ES-I3 (cell line): Measurements from ENCODE around the gene UBE2L3.
"Not testable (repeated sequence)": the region's sequence is repeated elsewhere in the genome, so short reads cannot be mapped to it uniquely, and the experiment has no call there.

ENCODE experiments used
- H3K36me3 ChIP-seq: 2 replicates; pipeline ENCODE4 v1.6.1; 2013; ENCODE audit warnings: mild to moderate bottlenecking, low read length, control low read depth, moderate library complexity; ENCODE audit not compliant: insufficient read depth
- H3K4me1 ChIP-seq: 2 replicates; pipeline ENCODE4 v1.6.1; 2013; ENCODE audit warnings: mild to moderate bottlenecking, control low read depth, low read length; ENCODE audit not compliant: insufficient read depth
- H3K9ac ChIP-seq: 2 replicates; pipeline ENCODE4 v1.6.1; 2013; ENCODE audit warnings: low read depth, mild to moderate bottlenecking, low read length, moderate library complexity
- H3K9me3 ChIP-seq: 2 replicates; pipeline ENCODE4 v1.6.1; 2013; ENCODE audit warnings: mild to moderate bottlenecking, low read length, moderate library complexity; ENCODE audit not compliant: control insufficient read depth, insufficient read depth

The UBE2L3 gene

DNA sequence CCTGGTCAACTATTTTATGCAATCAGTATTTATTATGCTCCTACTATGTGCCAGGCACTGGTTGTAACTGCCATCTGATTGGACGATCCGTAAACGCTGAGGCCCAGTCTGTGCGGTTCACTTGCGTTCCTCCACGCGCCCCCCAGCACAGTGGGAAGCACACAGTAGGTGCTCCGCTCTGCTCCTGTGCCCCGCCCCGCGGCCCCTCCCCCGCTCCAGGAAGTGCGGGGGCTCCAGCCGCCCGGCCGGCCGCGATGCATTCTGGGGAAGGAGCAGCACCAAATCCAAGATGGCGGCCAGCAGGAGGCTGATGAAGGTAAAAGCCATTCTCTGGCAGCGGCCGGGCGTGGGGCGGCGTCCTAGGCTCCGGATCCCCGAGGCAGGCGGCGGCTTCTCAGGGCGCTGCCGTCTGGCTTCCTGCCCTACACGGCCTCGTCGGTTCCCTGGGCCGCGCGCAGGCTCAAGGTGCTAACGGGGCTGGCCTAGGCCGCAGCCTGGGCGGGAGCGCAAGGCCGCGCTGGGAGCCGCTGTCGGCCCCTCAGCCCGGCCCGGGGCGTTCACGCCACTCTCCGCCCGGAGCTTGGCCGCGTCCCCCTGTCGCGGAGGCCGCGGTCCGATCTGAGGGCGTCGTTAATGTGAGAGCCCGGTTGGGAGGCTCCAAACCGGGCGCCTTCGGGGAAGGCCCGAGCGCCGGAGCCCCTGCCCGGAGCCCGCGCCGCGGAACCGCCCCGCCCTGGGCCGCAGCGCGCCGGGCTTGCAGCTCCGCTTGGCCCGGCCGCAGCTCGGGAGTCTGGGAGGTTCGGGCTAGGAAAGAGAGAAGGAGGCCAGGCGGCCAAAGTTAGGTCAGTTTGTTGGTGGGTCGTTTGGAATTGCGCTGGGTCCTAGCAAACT, at the start of gene UBE2L3:
Gene UBE2L3, plus strand, starts transcription at position 259 of the 891 bp plus-strand sequence. Its CDS starts 31 bp downstream, at position 290.
- H3K4me1 ChIP-seq: peaks cover 17% of the 10 kb centered on the region
- H3K9ac ChIP-seq: peak within 1 kb of the TSS; percentile 99
- no peaks in the 10 kb centered on the region for H3K36me3 ChIP-seq
- H3K9me3 ChIP-seq: no peaks in the 10 kb centered on the region

DNA sequence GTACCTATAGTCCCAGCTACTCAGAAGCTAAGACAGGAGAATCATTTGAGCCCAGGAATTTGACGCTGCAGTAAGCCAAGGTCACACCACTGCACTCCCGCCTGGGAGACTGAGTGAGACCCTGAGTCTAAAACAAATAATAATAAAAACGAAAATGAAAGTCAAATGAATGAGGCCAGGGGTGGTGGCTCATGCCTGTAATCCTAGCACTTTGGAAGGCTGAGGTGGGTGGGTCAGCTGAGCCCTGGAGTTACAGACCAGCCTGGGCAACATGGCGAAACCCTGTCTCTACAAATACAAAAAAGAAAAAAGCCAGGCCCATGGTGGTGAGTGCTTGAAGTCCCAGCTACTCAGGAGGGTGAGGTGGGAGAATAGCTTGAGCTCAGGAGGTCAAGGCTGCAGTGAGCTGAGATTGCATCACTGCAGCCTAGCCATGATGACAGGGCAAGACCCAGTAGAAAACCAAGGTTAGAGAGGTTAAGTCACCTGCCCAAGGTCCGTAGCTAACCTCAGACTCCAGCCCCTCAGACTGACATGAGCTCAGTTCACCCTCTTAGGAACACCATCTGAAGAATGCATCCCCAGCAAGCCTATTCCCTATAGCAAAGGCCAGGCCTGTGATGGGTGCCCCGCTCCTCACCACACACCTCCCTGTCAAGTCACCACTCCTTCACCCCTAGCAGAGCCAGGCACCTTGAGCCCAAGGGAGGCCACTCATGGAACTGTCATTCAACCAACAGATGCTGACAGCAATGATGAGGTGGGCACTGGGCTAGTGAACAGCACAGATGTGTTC, 40.6 kb upstream of the UBE2L3 start:
- not testable (repeated sequence) for H3K4me1 ChIP-seq, H3K9ac ChIP-seq, H3K9me3 ChIP-seq, H3K36me3 ChIP-seq

DNA sequence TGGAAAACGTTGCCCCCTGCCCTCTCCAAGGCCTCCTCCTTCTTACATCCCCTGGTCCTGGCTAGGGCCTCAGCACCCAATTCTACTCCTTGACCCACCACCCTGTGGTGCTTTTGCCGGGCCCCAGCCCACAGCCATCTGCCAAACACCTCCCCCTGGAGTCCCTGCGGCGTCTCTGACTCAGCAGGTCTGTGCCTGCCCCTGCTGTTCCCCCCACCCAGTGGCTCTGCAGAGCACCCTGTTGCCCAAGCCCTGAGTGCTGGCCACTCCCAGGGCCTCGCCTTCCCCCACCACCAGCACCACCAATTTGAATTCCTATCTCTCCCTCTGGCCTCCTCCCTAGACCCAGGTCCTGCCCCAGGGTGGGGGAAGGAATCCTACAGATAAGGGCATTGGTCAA, 36.0 kb upstream of the UBE2L3 start:
- not testable (repeated sequence) for H3K9me3 ChIP-seq, H3K4me1 ChIP-seq, H3K9ac ChIP-seq, H3K36me3 ChIP-seq

DNA sequence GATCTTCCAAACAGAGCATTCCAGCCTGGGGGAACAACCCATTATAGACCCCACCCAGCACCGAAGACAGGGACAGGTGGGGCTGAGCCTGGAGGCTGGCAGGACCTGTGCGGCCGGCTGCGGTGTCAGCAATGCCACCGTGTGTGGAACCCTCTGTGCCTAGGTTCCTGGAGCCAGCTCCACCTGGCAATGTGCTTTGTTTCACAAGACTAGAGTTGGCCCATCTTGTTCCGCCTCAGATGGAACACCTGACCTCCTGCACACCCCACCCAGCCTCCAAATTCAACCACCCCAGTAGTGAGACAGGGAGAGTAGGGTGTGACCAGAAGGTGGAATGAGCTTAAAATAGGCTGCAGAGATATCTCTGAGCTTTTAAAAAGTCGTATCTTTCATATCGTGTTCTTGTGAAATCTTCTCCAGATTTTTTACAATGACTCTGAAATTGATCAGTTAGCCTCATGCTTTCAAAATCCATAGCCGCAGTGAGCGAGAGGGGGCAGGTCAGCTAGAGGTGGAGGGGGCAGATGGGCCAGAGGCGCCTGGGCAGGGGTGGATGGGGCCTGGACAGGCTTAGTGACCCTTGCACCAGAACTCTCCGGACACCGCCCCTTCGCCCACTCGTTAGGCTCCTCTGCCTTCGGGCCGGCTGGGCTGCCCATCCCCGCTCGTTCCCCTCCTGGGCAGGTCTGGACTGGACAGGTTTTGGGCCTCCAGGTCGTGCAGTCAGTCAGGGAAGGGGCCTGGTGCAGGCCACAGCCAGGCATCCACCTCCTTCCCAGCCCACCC, 34.5 kb upstream of the UBE2L3 start:
- H3K4me1 ChIP-seq, H3K9me3 ChIP-seq, H3K36me3 ChIP-seq, H3K9ac ChIP-seq: not testable (repeated sequence)

DNA sequence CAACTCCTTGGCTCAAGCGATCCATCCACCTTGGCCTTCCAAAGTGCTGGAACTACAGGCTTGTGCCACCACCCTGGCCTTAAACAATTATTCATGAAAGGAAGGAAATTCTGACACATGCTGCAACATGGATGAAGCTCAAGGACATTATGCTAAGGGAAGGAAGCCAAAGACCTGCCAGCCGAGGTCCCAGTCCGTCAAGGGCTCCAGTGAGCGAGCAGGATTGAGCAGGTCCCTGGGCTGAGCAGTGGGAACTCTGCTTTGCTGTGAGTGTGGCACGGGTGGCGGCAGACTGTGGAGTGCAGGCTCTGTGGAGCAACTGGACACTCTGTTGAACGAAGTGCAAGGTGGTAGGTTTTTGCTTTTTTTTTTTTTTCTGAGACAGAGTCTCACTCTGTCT, 27.7 kb upstream of the UBE2L3 start:
- H3K9ac ChIP-seq, H3K9me3 ChIP-seq, H3K4me1 ChIP-seq, H3K36me3 ChIP-seq: not testable (repeated sequence)

- not testable (repeated sequence) for H3K9ac ChIP-seq, H3K36me3 ChIP-seq
Observed at GRCh38 chr22:21544432-21545322, 22.8 kb upstream of the UBE2L3 start.

DNA sequence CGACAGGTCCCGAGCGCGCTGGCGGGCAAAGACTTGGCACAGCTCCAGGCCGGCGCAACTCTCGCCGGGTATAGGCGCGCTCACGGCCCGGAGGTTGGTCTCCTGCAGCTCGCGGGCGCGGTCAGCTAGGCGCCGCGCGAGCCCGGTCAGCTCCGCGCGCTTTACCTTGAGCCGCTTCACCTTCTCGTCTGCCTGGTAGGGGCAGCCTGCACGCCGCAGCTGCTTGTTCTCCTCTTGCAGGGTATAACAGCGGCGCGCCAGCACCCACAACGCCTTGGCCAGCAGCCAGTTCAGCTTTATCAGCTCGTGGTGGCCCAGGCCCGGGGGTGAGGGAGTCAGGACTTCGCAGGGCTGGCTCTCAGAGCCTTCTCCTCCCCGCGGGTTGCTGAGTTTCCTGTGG, 18.0 kb upstream of the UBE2L3 start:
- H3K9ac ChIP-seq, H3K9me3 ChIP-seq, H3K36me3 ChIP-seq, H3K4me1 ChIP-seq: not testable (repeated sequence)

More at GRCh38 chr22:21544432-21545322, 22.8 kb upstream of the UBE2L3 start:
- H3K9me3 ChIP-seq, H3K4me1 ChIP-seq: not testable (repeated sequence)

DNA sequence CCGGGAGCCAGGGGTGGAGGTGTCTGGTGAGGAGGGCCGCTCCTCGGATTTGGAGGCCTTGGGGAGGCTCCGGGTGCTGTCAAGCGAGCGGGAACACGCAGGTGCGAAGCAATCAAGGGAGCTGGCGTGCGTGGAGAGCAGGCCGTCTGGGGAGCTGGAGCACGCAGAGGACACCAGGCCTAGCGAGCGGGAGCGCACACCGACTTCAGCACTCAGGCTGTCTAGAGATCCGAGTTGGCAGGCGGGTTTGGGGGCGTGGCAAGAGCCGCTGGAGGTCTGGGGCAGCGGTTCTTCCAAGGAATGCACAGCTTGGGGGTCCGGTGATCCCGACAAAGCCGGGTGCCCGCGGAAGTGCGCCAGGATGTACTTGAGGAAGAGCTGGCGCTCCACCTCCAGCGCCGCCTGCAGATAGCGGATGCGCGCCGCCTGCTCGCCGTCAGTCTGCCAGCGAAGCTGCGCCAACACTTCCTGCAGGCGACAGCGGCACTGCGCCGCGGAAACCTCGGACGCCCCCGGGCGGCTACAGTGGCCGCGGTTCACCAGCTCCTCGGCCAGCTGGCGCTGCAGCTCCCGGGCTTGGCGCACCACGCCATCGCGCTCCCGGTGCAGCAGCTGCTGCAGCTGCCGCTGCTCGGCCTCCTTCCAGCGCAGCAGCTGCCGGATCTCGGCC, 17.4 kb upstream of the UBE2L3 start:
- H3K4me1 ChIP-seq, H3K36me3 ChIP-seq, H3K9me3 ChIP-seq, H3K9ac ChIP-seq: not testable (repeated sequence)

DNA sequence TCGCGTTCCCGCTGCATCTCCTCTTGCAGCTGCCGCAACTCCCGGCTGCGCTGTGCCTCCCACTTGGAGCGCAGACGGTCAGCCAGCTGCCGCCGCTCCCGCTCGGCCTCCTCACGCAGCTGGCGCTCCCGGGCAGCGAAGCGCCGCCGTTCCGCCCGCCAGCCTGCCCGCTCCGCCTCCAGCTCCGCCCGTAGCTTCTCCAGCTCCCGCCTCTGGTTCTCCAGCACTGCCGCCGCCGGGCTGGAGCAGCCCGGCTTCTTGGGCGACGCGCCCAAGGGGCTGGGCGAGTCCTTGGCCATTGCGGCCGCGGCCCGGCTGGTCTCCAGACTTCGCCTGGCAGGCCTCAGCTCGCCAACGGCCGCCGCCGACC, 16.9 kb upstream of the UBE2L3 start:
- H3K4me1 ChIP-seq, H3K9ac ChIP-seq, H3K9me3 ChIP-seq, H3K36me3 ChIP-seq: not testable (repeated sequence)

DNA sequence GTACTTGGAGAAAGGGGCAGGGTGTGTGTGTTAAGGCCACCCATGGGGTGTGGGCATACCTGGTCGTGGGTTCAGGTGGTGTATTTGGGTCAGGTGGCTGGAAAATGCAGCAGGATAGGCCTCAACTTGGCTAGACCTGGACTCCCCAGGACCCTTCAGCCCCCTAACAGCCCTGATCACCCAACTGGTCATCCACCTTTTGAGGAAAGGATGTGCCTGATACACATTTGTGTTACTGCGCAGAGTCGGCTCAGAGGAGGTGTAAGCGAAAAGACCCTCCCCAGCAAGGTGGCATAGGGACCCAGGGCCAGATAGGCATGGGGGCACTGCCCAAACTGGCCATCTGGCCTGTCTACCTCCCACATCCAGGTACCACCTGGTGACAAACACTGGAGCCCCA, 16.2 kb upstream of the UBE2L3 start, which contains the start of gene RIMBP3C:
Gene RIMBP3C, minus strand, starts transcription at position 101 of the 400 bp plus-strand sequence. CDS start 485 bp downstream, outside the sequence.
- not testable (repeated sequence) for H3K36me3 ChIP-seq, H3K9me3 ChIP-seq, H3K4me1 ChIP-seq, H3K9ac ChIP-seq

DNA sequence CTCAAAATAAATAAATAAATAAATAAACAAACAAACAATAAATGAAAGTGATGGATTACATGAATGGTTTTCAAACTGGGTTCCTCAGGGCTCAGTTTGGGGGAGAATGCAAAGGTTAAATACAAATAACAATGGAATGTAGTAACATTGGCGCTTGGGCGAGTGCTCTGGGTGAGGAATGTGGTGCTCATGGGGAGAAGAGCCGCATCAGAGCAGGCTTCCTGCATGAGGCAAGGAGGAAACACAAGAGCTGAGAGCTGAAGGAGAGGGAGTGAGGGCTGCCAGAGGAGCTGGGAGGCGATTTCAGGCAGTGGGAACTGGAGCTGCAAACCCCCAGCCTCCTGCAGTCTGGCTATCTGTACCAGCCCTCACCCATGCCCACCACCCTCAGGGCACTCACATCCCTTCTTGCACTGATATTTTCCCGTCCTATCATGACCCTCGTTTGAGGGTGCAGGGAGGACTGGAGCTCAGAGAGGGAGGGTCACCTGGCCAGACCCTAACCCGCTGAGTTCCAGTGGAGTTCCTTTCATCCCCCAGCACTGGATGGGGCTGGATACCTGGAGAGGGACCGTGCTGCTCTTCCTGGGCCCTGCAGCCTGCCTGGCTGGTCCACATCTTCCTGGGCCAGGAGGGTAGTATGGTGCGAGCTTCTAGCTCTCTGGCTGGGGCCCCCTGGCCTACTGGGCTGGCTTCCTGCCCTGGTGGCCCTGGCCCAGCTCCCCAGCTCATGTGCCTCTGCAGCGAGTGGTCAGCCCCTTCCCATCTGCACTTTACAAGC, 8.0 kb upstream of the UBE2L3 start:
- not testable (repeated sequence) for H3K9ac ChIP-seq, H3K4me1 ChIP-seq, H3K9me3 ChIP-seq, H3K36me3 ChIP-seq

DNA sequence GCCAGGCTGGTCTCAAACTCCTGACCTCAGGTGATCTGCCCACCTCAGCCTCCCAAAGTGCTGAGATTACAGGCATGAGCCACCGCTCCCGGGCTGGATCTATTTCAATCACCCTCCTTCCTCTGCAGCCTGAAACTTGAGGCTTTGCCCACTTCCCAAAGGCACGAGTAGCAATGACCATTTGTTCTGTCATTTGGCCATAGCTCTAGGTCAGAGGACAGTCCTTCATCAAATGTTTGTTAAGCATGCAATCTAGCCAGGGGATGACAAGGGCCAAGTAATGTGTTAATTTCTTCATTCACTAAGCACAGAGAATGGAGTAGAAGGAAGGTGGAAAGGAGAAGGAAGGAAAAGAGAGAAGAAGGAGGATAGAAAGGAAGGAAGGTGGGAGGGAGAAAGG, 6.9 kb upstream of the UBE2L3 start:
- H3K36me3 ChIP-seq, H3K4me1 ChIP-seq, H3K9me3 ChIP-seq, H3K9ac ChIP-seq: not testable (repeated sequence)

GRCh38 chr22:21563912-21564311, 3.6 kb upstream of the UBE2L3 start:
- Histone ChIP-seq H3K36me3 (no peaks in the 10 kb centered on the region), H3K4me1 (no peaks in the 10 kb centered on the region), H3K9ac (no peak overlapping the region), H3K9me3 (no peaks in the 10 kb centered on the region)
